Keratinocyte (primary cell): ENCODE measurements around the gene CHAC1. TPM values are rescaled to one million over a fixed set of nuclear protein-coding genes. Genes with fewer than 3 reads are reported as not detected.

Experiments
- DNase-seq: peaks from one replicate; pipeline ENCODE4 v3.0.0-alpha.2; 2011; ENCODE audit warnings: low read depth, missing footprints, low spot score
- FAIRE-seq: peaks from 2 replicates; lab custom pipeline; 2011; peaks lifted over from hg19 to GRCh38; lab: Jason Lieb, UNC
- H2AFZ ChIP-seq: 2 replicates; pipeline ENCODE4 v1.6.0; 2012; ENCODE audit warnings: low read length, control low read depth, inconsistent platforms; ENCODE audit not compliant: control insufficient read depth
- H3K27ac ChIP-seq: 2 replicates; pipeline ENCODE4 v1.5.1; 2011; ENCODE audit warnings: low read length; ENCODE audit not compliant: control insufficient read depth, insufficient read depth
- H3K27me3 ChIP-seq: 3 replicates; pipeline ENCODE4 v1.6.0; 2011; ENCODE audit warnings: low read length; ENCODE audit not compliant: control insufficient read depth, insufficient read depth; ENCODE audit errors: extremely low read depth
- H3K36me3 ChIP-seq, 2 experiments: 2 replicates in 1 of 2; 3 replicates in 1 of 2; pipeline ENCODE4 v1.5.1; 2011; ENCODE audit warnings: low read length in 2 of 2, mild to moderate bottlenecking in 1 of 2; ENCODE audit not compliant: control insufficient read depth in 2 of 2, insufficient read depth in 2 of 2; ENCODE audit errors: extremely low read depth in 1 of 2
- H3K4me1 ChIP-seq: 3 replicates; pipeline ENCODE4 v1.5.1; 2011; ENCODE audit warnings: low read length; ENCODE audit not compliant: control insufficient read depth, insufficient read depth; ENCODE audit errors: extremely low read depth
- H3K4me2 ChIP-seq: 3 replicates; pipeline ENCODE4 v1.6.0; 2011; ENCODE audit warnings: low read depth, low read length; ENCODE audit not compliant: control insufficient read depth, insufficient read depth; ENCODE audit errors: extremely low read depth
- H3K4me3 ChIP-seq, 3 experiments: fragments of 200-600 bp in 1 of 3; sonication (generic) in 1 of 3; 2 replicates in 2 of 3; 3 replicates in 1 of 3; pipeline ENCODE4 v1.5.1; 2011 to 2016; ENCODE audit warnings: low read length in 3 of 3, mild to moderate bottlenecking in 3 of 3, control low read depth in 2 of 3, inconsistent platforms in 1 of 3, low read depth in 1 of 3, mixed read lengths in 1 of 3, mixed run types in 1 of 3, moderate library complexity in 1 of 3; ENCODE audit not compliant: control insufficient read depth in 2 of 3, insufficient read depth in 2 of 3; ENCODE audit errors: extremely low read depth in 1 of 3
- H3K79me2 ChIP-seq: 2 replicates; pipeline ENCODE4 v1.6.0; 2012; ENCODE audit warnings: low read length; ENCODE audit not compliant: control insufficient read depth, insufficient read depth
- H3K9ac ChIP-seq: 3 replicates; pipeline ENCODE4 v1.6.0; 2011; ENCODE audit warnings: low read length; ENCODE audit not compliant: control insufficient read depth, insufficient read depth; ENCODE audit errors: extremely low read depth
- H3K9me1 ChIP-seq: 3 replicates; pipeline ENCODE4 v1.6.0; 2011; ENCODE audit warnings: low read length; ENCODE audit not compliant: control insufficient read depth, insufficient read depth; ENCODE audit errors: extremely low read depth
- H3K9me3 ChIP-seq: 2 replicates; pipeline ENCODE4 v1.5.1; 2012; ENCODE audit warnings: low read depth, low read length; ENCODE audit not compliant: control insufficient read depth
- H4K20me1 ChIP-seq: 3 replicates; pipeline ENCODE4 v1.6.0; 2011; ENCODE audit warnings: low read length; ENCODE audit not compliant: control insufficient read depth, insufficient read depth; ENCODE audit errors: extremely low read depth
- CTCF ChIP-seq, 3 experiments: IDR thresholded peaks in 1 of 3; conservative IDR thresholded peaks in 1 of 3; optimal IDR thresholded peaks in 1 of 3; 2 replicates in 2 of 3; 3 replicates in 1 of 3; pipeline versions ENCODE3 to v1.5.1; 2011; ENCODE audit warnings: low read length in 3 of 3, mild to moderate bottlenecking in 3 of 3, moderate library complexity in 2 of 3, control low read depth in 1 of 3, inconsistent platforms in 1 of 3; ENCODE audit not compliant: insufficient read depth in 2 of 3; ENCODE audit errors: extremely low read depth in 1 of 3
- EZH2 ChIP-seq: IDR thresholded peaks from one replicate; pipeline ENCODE4 v1.6.1; 2012; ENCODE audit warnings: inconsistent platforms, mild to moderate bottlenecking, low read length, moderate library complexity
- dilution Hi-C: fragments of 300-500 bp; cut with MboI; formaldehyde crosslinking; loops from one replicate; pipeline ENCODE4 v1.7.0; 2020; ENCODE audit warnings: low sequenced_read_pairs; ENCODE audit not compliant: extremely low pct_ligation_motif_present
- polyA plus RNA-seq, 5 experiments: library from polyadenylated mRNA; depleted of rRNA in 3 of 5; stranded (reverse) in 3 of 5; stranded (forward) in 1 of 5; unstranded in 1 of 5; fragments of >200 nt; gene quantifications; 1 replicate in 1 of 5; 2 replicates in 3 of 5; 3 replicates in 1 of 5; pipeline versions ENCODE4 v1.2.1 to v1.2.3, GENCODE V29; 2011 to 2012; ENCODE audit warnings: missing spikeins in 2 of 5, low read depth in 1 of 5, low replicate concordance in 1 of 5

The CHAC1 gene
- polyA plus RNA-seq, 1 donor (not counting 4 experiments of a cell fraction or from before 2014, with no cell fraction given), result 6.4 TPM

GRCh38 chr15:40978562-40978961 lies 25.3 kb downstream of the CHAC1 start:
- no peak overlapping the region for H3K4me3 ChIP-seq
- TF ChIP-seq CTCF (optimal IDR thresholded peaks at IDR 0.05 in 1 of 3, IDR thresholded peaks at IDR 0.05 in 1 of 3, conservative IDR thresholded peaks at IDR 0.05 in 1 of 3; ENCODE audit: extremely low read depth in 1 of 3, insufficient read depth in 2 of 3, low read length in 3 of 3) (no peak), EZH2 (no peak)
- dilution Hi-C loops, result no loop called here
- H3K4me2 ChIP-seq, result no peak overlapping the region
- H3K9me1 ChIP-seq, result no peaks in the 10 kb centered on the region
- H3K36me3 ChIP-seq, result peaks cover 45 to 62% of the 10 kb centered on the region in 2 experiments
- no peak overlapping the region for H2AFZ ChIP-seq
- no peak overlapping the region for H3K27ac ChIP-seq
- no peaks in the 10 kb centered on the region for H3K9me3 ChIP-seq
- no peak for FAIRE-seq
- H3K79me2 ChIP-seq, result no peaks in the 10 kb centered on the region
- DNase-seq, result no peak
- H3K9ac ChIP-seq, result no peak overlapping the region
- no peaks in the 10 kb centered on the region for H3K4me1 ChIP-seq
- no peaks in the 10 kb centered on the region for H4K20me1 ChIP-seq
- no peaks in the 10 kb centered on the region for H3K27me3 ChIP-seq

DNA sequence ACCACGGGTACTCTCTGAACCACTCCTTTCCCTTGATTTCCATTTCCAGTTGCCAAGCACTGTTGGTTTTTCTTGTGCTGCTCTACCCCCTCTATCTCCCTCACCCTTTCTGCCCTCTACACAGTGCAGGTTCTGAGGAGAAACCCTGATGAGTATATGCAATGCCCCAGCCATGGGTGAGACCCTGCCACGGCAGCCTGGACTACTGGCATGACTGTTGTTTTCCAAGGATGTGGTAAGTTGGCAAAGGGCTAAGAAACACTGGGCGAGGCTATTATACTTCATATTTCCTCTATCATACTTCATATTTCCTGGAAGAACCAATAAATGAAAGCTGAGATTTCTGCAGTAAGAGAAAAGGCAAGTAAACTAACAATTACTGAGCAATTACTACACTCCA lies 27.9 kb downstream of the CHAC1 start:
- Histone ChIP-seq H4K20me1 (no peaks in the 10 kb centered on the region), H3K4me2 (no peak overlapping the region), H3K4me3 (no peak overlapping the region), H3K36me3 (peaks cover 55 to 84% of the 10 kb centered on the region in 2 experiments), H3K27me3 (no peaks in the 10 kb centered on the region), H2AFZ (no peak overlapping the region), H3K9ac (no peak overlapping the region), H3K9me1 (no peaks in the 10 kb centered on the region), H3K9me3 (no peaks in the 10 kb centered on the region), H3K4me1 (no peaks in the 10 kb centered on the region), H3K27ac (no peak overlapping the region), H3K79me2 (no peaks in the 10 kb centered on the region)
- FAIRE-seq (no peak), DNase-seq (no peak)
- dilution Hi-C loops, result no loop called here
- TF ChIP-seq EZH2 (no peak), CTCF (optimal IDR thresholded peaks at IDR 0.05 in 1 of 3, IDR thresholded peaks at IDR 0.05 in 1 of 3, conservative IDR thresholded peaks at IDR 0.05 in 1 of 3; ENCODE audit: extremely low read depth in 1 of 3, insufficient read depth in 2 of 3, low read length in 3 of 3) (no peak)
